Measurements from ENCODE around the gene DEGS2. TPM values are rescaled to one million over a fixed set of nuclear protein-coding genes. Genes with fewer than 3 reads are reported as not detected.

Gene DEGS2
- total and polyA plus RNA-seq, 2 experiments from 2014 or later = 0.63 to 2.2 TPM

GRCh38 chr14:100130521-100130920 lies 28.9 kb downstream of the DEGS2 start:
- ATAC-seq = no peak
- Histone ChIP-seq H3K27me3 (ENCODE audit: insufficient read depth) (no peaks in the 10 kb centered on the region), H3K4me2 (no peak overlapping the region), H3F3A (replicated peaks; ENCODE audit: low read depth) (no peaks in the 10 kb centered on the region), H2AFZ (no peak overlapping the region), H3K4me1 (ENCODE audit: insufficient read depth) (peaks cover 4% of the 10 kb centered on the region; the same call in 1 of the 2 replicates), H3K4me3 (no peak overlapping the region), H3K9me2 (ENCODE audit: insufficient read depth) (no peaks in the 10 kb centered on the region), H3K79me2 (replicated peaks; ENCODE audit: insufficient read depth) (no peaks in the 10 kb centered on the region), H3K27ac (ENCODE audit: low read depth) (no peak overlapping the region), H3K36me3 (ENCODE audit: insufficient read depth) (no peaks in the 10 kb centered on the region), H4K20me1 (replicated peaks; ENCODE audit: insufficient read depth) (no peaks in the 10 kb centered on the region; the same call in 1 of the 2 replicates)
- TF ChIP-seq, protein P1, sequence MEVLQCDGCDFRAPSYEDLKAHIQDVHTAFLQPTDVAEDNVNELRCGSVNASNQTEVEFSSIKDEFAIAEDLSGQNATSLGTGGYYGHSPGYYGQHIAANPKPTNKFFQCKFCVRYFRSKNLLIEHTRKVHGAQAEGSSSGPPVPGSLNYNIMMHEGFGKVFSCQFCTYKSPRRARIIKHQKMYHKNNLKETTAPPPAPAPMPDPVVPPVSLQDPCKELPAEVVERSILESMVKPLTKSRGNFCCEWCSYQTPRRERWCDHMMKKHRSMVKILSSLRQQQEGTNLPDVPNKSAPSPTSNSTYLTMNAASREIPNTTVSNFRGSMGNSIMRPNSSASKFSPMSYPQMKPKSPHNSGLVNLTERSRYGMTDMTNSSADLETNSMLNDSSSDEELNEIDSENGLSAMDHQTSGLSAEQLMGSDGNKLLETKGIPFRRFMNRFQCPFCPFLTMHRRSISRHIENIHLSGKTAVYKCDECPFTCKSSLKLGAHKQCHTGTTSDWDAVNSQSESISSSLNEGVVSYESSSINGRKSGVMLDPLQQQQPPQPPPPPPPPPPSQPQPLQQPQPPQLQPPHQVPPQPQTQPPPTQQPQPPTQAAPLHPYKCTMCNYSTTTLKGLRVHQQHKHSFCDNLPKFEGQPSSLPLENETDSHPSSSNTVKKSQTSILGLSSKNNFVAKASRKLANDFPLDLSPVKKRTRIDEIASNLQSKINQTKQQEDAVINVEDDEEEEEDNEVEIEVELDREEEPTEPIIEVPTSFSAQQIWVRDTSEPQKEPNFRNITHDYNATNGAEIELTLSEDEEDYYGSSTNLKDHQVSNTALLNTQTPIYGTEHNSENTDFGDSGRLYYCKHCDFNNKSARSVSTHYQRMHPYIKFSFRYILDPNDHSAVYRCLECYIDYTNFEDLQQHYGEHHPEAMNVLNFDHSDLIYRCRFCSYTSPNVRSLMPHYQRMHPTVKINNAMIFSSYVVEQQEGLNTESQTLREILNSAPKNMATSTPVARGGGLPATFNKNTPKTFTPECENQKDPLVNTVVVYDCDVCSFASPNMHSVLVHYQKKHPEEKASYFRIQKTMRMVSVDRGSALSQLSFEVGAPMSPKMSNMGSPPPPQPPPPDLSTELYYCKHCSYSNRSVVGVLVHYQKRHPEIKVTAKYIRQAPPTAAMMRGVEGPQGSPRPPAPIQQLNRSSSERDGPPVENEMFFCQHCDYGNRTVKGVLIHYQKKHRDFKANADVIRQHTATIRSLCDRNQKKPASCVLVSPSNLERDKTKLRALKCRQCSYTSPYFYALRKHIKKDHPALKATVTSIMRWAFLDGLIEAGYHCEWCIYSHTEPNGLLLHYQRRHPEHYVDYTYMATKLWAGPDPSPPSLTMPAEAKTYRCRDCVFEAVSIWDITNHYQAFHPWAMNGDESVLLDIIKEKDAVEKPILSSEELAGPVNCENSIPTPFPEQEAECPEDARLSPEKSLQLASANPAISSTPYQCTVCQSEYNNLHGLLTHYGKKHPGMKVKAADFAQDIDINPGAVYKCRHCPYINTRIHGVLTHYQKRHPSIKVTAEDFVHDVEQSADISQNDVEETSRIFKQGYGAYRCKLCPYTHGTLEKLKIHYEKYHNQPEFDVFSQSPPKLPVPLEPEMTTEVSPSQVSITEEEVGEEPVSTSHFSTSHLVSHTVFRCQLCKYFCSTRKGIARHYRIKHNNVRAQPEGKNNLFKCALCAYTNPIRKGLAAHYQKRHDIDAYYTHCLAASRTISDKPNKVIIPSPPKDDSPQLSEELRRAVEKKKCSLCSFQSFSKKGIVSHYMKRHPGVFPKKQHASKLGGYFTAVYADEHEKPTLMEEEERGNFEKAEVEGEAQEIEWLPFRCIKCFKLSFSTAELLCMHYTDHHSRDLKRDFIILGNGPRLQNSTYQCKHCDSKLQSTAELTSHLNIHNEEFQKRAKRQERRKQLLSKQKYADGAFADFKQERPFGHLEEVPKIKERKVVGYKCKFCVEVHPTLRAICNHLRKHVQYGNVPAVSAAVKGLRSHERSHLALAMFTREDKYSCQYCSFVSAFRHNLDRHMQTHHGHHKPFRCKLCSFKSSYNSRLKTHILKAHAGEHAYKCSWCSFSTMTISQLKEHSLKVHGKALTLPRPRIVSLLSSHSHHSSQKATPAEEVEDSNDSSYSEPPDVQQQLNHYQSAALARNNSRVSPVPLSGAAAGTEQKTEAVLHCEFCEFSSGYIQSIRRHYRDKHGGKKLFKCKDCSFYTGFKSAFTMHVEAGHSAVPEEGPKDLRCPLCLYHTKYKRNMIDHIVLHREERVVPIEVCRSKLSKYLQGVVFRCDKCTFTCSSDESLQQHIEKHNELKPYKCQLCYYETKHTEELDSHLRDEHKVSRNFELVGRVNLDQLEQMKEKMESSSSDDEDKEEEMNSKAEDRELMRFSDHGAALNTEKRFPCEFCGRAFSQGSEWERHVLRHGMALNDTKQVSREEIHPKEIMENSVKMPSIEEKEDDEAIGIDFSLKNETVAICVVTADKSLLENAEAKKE (CRISPR knock-in tag; IDR thresholded peaks at IDR 0.05) = no peak
- TF ChIP-seq, protein P2, sequence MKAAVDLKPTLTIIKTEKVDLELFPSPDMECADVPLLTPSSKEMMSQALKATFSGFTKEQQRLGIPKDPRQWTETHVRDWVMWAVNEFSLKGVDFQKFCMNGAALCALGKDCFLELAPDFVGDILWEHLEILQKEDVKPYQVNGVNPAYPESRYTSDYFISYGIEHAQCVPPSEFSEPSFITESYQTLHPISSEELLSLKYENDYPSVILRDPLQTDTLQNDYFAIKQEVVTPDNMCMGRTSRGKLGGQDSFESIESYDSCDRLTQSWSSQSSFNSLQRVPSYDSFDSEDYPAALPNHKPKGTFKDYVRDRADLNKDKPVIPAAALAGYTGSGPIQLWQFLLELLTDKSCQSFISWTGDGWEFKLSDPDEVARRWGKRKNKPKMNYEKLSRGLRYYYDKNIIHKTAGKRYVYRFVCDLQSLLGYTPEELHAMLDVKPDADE (IDR thresholded peaks at IDR 0.05) = no peak
- no peak for TF ChIP-seq ZNF114 (CRISPR knock-in tag; IDR thresholded peaks at IDR 0.05)
- TF ChIP-seq, protein P3, sequence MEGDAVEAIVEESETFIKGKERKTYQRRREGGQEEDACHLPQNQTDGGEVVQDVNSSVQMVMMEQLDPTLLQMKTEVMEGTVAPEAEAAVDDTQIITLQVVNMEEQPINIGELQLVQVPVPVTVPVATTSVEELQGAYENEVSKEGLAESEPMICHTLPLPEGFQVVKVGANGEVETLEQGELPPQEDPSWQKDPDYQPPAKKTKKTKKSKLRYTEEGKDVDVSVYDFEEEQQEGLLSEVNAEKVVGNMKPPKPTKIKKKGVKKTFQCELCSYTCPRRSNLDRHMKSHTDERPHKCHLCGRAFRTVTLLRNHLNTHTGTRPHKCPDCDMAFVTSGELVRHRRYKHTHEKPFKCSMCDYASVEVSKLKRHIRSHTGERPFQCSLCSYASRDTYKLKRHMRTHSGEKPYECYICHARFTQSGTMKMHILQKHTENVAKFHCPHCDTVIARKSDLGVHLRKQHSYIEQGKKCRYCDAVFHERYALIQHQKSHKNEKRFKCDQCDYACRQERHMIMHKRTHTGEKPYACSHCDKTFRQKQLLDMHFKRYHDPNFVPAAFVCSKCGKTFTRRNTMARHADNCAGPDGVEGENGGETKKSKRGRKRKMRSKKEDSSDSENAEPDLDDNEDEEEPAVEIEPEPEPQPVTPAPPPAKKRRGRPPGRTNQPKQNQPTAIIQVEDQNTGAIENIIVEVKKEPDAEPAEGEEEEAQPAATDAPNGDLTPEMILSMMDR (conservative IDR thresholded peaks at IDR 0.05; ENCODE audit: low read depth in 2 of 2) = no peak
- no peak for TF ChIP-seq REST (IDR thresholded peaks at IDR 0.05; ENCODE audit: unreplicated experiment)
- TF ChIP-seq CREB1 (CRISPR knock-in tag; IDR thresholded peaks at IDR 0.05; ENCODE audit: low read depth) = no peak
- TF ChIP-seq EZH2phosphoT487 (IDR thresholded peaks at IDR 0.05; ENCODE audit: unreplicated experiment) = no peak
- TF ChIP-seq EZH2 (IDR thresholded peaks at IDR 0.05; ENCODE audit: low read depth, unreplicated experiment) = no peak
- TF ChIP-seq NANOG (IDR thresholded peaks at IDR 0.05; ENCODE audit: borderline replicate concordance) = no peak
- TF ChIP-seq JUNB (IDR thresholded peaks at IDR 0.05; ENCODE audit: unreplicated experiment) = no peak
- no peak for TF ChIP-seq ZNF331 (CRISPR knock-in tag; IDR thresholded peaks at IDR 0.05; ENCODE audit: low read depth)
- TF ChIP-seq POLR2AphosphoS5 (IDR thresholded peaks at IDR 0.05; ENCODE audit: low read depth) = no peak
- TF ChIP-seq STAT1 (IDR thresholded peaks at IDR 0.05; ENCODE audit: unreplicated experiment) = no peak
- DNase-seq (ENCODE audit: low spot score) = no peak
- Mint-ChIP-seq H3K27ac (peak overlapping the region; percentile 41; the same call in 1 of the 2 replicates), H3K36me3 (ENCODE audit: low read depth) (peaks cover 3% of the 10 kb centered on the region; the same call in 2 of the 3 replicates), H3K9me3 (no peaks in the 10 kb centered on the region), H3K4me3 (no peak overlapping the region), H3K4me1 (peaks cover 11% of the 10 kb centered on the region), H3K27me3 (ENCODE audit: insufficient read depth, low read depth, poor library complexity) (peaks cover 9% of the 10 kb centered on the region)
